ENCODE data around the gene ABAT.

DNA sequence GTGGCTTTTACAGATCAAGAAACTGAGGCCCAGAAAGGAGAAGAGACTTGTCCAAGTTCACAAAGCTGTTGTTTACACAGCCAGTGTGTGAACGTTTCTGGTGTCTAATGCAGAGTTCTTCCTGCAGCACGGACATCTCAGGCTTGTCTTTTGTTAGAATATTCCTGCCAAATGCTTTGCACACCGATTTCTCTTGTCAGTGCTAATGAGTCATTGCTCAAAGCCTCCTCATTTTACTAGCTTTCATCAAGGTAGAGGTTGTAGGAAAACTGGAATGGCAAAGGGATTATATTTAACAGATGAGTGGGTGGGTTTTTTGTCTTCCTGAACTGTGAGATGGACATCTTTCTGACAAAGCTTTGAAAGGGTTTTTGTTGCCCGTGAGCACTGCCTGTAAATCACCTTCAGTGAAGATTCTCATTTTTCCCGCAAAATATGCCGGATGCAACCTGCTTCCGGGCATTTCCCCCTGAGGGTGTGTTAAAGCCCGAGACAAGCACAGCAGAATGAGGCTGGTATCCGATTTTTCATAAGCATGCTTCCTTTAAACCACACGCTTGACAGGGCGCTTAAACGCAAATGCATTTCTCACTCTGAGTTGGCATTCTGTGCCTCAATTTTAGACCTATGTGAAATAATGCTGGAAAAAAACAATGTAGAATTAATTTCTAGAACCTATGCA is 137.9 kb downstream of the ABAT start:
- TF ChIP-seq, protein P1, sequence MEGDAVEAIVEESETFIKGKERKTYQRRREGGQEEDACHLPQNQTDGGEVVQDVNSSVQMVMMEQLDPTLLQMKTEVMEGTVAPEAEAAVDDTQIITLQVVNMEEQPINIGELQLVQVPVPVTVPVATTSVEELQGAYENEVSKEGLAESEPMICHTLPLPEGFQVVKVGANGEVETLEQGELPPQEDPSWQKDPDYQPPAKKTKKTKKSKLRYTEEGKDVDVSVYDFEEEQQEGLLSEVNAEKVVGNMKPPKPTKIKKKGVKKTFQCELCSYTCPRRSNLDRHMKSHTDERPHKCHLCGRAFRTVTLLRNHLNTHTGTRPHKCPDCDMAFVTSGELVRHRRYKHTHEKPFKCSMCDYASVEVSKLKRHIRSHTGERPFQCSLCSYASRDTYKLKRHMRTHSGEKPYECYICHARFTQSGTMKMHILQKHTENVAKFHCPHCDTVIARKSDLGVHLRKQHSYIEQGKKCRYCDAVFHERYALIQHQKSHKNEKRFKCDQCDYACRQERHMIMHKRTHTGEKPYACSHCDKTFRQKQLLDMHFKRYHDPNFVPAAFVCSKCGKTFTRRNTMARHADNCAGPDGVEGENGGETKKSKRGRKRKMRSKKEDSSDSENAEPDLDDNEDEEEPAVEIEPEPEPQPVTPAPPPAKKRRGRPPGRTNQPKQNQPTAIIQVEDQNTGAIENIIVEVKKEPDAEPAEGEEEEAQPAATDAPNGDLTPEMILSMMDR (IDR thresholded peaks at IDR 0.05; ENCODE audit: low read length), result no peak
- TF ChIP-seq EZH2 (optimal IDR thresholded peaks at IDR 0.05; ENCODE audit: low read depth, low read length) (no peak), EZH2phosphoT487 (IDR thresholded peaks at IDR 0.05; ENCODE audit: low read length) (no peak)
